Ramos (cell line): ENCODE results near the gene CNTLN.
"Not testable (repeated sequence)": the region's sequence is repeated elsewhere in the genome, so short reads cannot be mapped to it uniquely, and the experiment has no call there.

ENCODE experiments used
- in situ Hi-C: fragments of 300-500 bp; cut with MboI; formaldehyde crosslinking; loops from one replicate; pipeline ENCODE4 v1.14.3; 2022; ENCODE audit warnings: low sequenced_read_pairs; ENCODE audit not compliant: unreplicated experiment

Gene CNTLN

DNA sequence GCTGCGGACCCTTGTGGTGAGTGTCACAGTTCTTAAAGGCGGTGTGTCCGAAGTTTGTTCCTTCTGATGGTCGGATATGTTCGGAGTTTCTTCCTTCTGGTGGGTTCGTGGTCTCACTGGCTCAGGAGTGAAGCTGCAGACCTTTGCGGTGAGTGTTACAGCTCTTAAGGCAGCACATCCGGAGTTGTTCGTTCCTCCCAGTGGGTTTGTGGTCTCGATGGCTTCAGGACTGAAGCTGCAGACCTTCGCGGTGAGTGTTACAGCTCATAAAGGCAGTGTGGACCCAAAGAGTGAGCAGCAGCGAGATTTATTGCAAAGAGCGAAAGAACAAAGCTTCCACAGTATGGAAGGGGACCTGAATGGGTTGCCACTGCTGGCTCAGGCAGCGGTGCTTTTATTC is 42.7 kb downstream of the CNTLN start:
- in situ Hi-C loops = not testable (repeated sequence)

DNA sequence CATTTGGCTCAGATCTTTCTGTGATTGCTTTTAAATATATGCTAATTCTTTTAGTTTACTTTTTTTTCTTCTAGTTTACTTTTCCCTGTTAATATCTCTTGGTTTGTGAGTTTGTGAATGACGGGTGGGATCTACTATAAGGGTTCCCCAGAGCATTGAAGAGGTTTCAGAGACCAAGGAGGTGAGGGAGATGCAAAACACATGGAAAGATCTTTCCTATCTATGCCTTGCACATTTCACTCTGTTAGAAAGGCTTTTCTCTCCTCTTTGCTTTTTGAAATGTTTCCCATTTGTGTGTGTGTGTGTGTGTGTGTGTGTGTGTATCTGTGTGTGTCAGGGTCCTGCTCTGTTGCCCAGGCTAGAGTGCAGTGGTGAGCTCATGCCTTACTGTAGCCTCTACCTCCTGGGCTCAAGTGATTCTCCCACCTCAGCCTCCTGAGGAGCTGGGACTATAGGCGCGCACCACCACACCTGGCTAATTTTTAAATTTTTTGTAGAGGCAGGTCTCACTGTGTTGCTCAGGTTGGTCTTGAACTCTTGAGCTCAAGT is 50.7 kb downstream of the CNTLN start:
- in situ Hi-C loops = no loop called here

DNA sequence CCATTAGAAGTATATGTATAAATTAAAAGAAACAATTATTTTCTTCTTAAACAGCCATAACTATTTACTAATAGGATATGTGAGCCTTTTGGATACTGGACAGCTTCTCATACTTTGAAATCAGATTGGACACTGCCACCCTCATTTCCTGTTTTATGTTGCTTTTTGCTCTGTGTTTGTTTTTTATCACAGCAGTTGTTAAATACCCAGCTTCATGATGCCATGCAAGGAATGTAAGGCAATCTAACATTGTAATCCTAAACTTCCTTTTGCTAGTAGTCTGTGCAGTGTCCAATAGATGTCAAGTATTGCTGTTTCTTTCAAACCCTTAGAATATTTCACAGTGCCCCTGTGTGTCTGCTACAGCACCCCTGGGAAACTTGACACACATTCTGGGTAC is 56.2 kb downstream of the CNTLN start:
- in situ Hi-C loops = no loop called here

DNA sequence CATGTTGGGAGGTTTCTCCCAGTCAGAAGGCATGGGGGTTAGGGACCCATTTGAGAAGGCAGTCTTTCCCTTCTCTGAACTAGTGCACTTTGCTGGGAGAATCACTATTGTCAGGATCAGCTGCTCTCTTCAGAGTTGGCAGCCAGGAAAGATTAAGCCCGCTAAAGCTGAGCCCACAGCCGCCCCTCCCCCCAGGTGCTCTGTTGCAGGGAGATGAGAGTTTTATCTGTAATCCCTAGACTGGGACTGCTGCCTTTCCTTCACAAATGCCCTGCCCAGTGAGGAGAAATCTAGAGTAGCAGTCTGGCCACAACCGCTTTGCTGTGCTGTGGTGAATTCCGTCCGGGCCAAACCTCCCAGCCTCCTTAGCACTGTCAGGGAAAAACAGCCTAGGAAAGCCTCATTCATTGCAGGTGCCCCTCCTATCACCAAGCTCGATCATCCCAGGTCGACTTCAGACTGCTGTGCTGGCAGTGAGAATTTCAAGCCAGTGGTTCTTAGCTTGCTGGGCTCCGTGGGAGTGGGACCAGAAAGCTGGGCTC is 69.8 kb downstream of the CNTLN start:
- in situ Hi-C loops = no loop called here

DNA sequence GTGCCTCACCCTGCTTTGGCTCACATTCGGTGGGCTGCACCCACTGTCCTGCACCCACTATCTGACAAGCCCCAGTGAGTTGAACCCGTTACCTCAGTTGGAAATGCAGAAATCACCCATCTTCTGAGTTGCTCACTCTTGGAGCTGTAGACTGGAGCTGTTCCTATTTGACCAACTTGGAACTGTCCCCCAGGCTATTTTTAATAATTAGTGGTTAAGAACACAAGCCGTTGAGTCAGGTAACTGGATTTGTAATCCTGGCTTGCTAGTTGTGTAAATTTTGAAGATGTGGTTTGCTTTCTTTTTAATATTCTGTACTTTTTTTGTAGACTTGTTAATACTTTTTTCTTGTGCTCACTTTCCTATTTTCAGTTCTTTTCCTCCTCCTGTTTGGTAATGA is 81.2 kb downstream of the CNTLN start:
- in situ Hi-C loops = no loop called here

DNA sequence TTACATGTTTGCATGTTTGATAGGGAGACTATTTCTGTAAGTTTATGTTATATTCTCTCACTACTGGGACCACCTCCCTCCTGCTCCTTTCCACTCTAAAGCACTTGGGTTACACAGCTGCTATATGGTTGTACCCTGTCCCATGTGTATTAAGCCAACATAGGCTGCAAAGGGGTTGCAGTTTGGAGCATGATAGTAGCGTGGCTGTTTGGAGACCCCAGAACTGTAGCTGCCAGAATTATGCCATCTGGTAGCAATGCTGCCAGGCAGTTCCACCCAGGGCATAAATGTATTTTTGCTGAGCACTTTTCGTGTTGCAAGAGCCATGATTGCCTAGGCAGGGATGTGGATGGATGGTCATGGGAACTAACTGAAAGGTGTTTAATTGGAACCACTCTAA is 81.8 kb downstream of the CNTLN start:
- in situ Hi-C loops = no loop called here

DNA sequence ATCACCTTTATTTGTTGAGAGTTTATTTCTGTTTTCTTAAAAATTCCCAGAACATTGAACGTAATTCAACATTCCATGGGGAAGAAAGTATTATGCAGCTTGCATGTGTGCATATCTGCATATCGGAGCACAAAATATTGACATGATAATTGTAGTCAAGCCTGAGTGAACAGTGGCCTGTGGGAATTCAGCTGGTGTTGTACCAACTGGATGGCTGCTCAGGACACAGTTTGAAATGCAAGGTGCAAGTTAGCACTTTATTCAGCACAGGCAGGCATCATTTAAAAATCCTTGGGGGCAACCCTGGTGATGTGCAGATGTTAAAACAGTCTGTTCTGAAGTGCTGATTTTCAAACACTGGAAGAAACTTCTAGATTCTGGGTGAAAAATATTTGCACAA is 82.4 kb downstream of the CNTLN start:
- in situ Hi-C loops = no loop called here

DNA sequence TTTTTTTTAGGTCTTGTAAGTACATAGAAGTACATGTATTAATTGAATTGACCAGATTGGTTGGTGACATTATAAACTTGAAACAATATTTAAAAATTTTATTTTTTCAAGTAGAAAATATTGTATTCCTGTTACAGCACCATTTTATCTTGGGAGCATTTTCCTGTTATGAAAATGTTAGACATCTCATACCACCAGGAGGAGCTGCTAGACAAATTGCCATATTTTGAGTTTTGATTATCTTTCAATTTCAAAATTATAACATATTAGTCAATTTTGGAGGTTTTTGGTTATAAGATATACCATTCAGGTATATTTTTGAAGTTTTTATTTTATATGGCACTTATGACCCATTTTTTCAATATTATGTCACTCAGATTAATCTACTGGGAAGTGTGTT is 84.4 kb downstream of the CNTLN start:
- in situ Hi-C loops = no loop called here

DNA sequence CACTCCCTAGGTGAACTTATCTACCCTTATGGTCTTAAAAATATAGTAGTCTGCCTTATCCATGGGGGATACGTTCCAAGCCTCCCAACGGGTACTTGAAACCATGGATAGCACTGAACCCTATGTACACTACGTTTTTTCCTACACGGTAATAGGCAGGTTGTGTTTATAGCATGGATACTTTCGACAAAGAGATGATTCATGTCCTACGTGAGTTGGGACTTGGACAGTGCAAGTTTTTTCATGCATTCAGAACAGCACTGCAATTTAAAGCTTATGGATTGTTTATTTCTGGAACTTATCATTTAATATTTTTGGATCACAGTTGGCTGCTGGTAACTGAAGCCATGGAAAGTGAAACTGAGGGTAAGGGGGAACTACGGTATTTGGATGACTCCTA is 88.1 kb downstream of the CNTLN start:
- in situ Hi-C loops = no loop called here

DNA sequence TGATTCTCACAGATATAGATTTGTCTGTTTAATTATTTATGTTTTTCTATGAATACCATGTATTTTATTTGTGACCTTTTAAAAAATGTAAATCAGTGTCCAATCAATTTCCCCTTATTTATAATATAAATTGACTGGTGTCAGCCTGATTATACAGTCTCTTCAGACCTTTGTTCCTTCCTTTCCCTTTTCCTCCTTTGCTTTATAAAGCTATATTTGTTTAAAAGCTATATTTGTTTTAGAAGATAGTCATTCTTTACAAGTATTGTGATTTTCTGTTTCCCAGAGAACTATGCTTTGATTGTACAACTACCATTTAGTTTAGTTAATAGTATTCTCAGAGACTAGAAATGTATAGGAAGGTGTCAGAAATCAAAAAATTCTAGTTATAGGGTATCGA is 90.6 kb downstream of the CNTLN start:
- in situ Hi-C loops = no loop called here

DNA sequence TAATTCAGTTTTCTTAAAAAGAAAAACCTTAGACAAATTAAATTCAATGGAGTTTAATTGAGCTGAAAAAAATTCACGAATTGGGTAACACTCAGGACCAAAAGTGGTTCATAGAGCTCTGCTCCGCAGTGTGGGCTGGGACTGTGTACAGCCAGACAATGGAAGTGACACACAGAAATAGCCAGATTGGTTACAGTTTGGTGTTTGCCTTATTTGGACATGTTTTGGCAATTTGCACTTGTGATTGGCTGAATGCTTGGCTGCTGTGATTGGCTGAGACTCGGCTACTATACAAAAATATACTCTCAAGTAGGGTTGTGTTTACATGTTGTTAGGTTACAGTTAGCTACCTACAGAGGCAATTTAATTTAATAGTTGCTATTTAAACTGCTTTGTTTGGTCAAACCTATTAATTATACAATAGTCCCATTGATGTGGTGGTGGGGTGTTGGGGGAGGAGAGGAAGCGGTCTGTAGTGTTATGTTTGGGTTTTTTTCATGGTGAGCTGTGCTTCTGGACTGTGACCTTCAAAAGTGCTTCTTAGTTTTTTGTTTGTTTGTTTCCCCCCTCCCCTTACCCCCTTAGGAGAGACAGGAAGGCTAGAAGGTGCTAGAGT is 95.2 kb downstream of the CNTLN start:
- in situ Hi-C loops = no loop called here

DNA sequence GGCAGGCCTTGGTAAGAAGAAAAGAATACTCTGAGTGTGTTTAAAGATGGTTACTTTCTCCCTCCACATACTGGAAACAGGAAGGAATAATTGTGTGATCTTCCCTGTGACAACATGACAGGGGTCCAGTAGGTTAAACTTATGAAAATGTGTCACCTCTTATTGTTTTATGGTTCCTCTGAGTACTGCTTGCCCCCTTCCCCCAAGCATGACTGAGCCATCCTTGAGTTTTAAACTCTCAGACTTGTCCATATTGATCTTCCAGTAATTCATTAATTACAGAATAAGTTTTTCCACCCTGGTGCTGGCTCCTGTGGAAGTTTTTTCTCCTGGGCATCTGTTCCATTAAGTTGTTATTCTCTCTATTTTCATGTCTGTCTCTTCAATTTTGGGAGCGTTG is 95.8 kb downstream of the CNTLN start:
- in situ Hi-C loops = no loop called here

DNA sequence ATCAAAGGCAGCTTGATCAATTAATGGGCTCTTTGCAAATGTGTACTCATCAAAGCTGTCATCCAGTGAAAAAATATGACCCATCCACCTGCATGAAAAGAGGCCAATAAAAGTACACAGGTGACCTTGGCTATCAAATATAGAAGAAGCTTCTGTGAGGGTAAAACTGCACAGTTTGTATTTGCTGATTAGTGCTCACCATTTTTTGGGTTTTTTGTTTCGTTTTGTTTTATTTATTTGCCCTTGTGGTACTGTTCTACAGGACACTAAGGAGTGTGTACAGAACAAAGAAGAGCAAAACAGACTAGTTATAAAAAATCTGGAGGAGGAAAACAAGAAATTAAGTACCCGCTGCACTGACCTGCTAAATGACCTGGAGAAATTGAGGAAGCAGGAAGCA is 101.3 kb downstream of the CNTLN start:
- in situ Hi-C loops = no loop called here

DNA sequence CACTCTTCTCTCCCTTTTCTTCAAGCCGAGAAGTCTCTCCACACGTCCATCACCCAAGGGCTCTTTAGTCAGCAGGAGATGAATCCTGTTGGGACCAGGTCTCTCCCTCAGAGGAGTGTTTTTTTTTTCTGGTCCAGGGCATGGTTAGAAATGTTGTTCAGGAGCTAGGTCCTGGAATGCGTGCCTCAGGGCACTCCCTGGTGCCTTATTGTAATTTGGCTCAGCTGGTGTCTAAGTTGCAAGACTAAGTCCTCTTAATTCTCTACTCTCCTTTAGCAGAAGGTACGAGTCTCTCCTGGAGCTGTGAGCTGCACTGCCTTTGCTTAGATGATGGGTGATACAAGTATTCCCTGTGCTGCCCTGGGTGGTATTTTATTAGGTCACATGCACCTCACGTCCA is 111.9 kb downstream of the CNTLN start:
- in situ Hi-C loops = no loop called here

DNA sequence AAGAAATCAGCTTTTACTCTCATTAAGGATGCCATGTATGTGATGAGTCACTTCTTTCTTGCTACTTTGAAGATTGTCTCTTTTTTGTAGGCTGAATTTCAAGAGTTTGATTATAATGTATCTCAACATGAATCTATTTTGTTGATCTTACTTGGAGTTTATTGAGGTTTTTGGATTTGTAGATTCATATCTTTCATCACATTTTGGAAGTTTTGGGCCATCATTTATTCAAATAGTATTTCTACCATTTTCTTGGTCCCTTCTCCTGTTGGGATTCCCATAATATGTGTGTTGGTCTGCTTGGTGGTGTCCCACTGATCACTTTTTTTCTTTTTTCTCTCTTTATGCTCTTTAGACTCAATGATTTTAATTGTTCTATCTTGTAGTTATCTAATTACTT is 116.3 kb downstream of the CNTLN start:
- in situ Hi-C loops = no loop called here

DNA sequence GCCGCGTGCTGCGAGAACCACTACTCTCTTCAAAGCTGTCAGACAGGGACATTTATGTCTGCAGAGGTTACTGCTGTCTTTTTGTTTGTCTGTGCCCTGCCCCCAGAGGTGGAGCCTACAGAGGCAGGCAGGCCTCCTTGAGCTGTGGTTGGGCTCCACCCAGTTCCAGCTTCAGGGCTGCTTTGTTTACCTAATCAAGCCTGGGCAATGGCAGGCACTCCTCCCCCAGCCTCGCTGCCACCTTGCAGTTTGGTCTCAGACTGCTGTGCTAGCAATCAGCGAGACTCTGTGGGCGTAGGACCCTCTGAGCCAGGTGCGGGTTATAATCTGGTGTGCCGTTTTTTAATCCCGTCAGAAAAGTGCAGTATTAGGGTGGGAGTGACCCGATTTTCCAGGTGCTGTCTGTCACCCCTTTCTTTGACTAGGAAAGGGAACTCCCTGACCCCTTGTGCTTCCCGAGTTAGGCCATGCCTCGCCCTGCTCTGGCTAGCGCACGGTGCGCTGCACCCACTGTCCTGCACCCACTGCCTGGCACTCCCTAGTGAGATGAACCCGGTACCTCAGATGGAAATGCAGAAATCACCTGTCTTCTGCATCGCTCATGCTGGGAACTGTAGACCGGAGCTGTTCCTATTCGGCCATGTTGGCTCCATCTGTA is 133.8 kb downstream of the CNTLN start:
- in situ Hi-C loops = not testable (repeated sequence)

DNA sequence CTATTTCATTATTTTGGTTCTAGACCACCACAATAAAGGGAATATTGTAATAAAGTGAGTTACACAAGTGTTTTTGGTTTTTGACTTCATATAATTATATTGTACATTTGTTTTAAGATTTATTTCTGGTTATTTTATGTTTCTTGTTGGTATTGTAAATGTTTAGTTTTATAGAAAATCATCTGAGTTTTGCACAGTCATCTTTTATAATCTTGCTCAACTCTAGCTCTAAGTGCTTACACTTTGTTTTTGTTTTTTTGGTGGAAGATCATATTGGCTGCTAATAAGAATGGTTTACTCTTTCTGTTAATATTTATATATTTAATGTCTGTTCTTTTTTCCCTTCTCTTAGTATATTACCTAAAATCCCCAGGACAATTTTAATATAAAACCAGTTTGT is 135.0 kb downstream of the CNTLN start:
- in situ Hi-C loops = no loop called here

DNA sequence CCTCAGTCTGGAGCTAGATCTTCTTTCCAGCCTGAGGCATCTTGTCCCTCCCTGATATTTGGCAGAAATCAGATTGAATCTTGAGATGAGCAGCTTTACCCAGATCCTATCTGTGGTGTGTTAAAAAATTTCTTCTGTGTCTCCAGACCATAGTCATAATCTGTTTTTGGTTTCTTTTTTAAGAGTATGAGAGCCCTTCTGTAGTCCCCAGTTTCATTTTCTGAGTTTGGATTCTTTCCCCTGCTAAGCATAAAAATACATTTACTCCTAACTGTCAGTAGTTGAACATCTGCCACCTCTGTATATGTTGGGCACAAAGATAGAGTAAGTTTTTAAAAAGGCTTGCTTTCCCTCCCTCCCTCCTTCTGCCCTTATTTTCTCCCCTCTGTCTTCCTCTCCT is 137.7 kb downstream of the CNTLN start:
- in situ Hi-C loops = no loop called here

DNA sequence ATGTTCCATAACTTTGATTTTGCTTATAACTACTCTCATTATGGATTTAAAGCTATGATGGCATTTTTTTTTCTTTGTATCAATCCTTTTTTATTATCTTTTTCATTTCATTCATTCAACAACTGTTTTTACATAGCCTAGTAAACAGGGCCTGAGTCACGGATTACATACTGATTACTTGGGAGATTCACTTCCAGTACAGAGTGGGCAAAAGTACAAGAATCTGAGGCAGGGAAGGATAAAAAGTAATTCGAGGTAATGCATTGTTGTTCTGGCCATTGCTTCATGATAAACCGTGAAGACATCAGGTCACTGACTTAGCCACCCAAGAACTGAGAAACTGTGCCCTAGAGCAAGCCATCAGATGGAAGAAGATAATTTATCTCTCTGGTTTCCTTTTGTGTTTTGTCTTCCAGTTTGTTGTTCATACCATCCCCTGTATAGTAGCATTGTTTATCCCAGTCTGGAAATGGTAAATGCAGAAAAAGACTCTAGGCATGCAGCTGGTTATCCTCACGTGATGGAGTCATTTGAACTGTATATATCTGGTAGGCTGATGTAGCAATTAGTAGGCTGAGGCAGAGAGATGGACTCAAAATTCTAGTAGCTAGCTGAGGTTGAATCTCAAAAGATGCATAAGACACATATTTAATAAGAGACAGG is 145.6 kb downstream of the CNTLN start:
- in situ Hi-C loops = no loop called here

DNA sequence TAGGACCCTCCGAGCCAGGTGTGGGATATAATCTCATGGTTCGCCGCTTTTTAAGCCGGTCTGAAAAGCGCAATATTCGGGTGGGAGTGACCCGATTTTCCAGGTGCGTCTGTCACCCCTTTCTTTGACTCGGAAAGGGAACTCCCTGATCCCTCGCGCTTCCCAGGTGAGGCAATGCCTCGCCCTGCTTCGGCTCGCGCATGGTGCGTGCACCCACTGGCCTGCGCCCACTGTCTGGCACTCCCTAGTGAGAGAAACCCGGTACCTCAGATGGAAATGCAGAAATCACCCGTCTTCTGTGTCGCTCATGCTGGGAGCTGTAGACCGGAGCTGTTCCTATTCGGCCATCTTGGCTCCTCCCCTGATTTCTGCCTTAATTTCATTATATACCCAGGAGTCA is 155.8 kb downstream of the CNTLN start:
- in situ Hi-C loops = not testable (repeated sequence)

DNA sequence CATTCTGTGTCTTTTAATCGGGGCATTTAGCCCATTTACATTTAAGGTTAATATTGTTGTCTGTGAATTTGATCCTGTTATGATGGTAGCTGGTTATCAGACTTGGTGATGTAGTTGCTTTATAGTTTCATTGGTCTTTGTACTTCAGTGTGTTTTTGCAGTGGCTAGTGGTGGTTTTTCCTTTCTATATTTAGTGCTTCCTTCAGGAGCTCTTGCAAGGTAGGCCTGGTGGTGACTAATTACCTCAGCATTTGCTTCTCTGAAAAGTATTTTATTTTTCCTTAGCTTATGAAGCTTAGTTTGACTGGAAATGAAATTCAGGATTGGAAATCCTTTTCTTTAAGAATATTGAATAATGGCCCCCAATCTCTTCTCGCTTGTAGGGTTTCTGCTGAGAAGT is 156.9 kb downstream of the CNTLN start:
- in situ Hi-C loops = no loop called here
